ENCODE data around the gene ANTXR1.

ANTXR1 gene

DNA sequence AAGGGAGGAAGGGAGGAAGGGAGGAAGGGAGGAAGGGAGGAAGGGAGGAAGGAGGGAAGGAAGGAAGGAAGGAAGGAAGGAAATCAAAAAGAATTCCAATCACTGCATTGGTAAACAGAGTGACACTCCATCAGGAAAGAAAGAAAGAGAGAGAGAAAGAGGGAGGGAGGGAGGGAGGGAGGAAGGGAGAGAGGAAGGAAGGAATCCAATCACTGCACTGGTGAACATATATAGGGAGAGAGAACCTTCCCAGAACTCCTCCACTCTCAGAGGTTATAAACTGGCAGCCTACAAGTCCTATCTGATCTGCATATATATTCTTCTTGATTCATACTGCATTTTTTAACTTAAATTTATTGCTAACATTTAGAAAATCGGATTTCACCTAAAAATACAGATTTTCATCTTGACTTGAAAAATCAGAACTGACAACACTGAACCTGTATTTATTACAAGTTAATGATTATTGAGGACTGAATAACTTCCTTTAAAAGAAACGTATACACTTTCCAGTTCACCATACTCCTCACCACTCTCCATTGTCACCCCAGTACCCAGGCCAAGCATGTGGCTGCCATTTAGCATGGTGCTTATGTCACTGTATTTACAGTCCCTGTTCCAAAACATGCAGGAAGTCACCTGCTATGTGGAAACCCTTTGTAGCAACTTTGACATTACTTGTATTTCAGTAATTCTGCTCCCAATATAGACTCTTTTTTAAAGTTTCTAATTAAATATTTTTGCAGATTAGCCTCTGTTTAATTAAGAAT lies 83.5 kb downstream of the ANTXR1 start (continued):
- TF ChIP-seq ARNTL (CRISPR knock-in tag; IDR thresholded peaks at IDR 0.05; ENCODE audit: borderline replicate concordance, low read depth) = no peak
- TF ChIP-seq ESRRG (CRISPR knock-in tag; IDR thresholded peaks at IDR 0.05) = no peak
- TF ChIP-seq ISL1 (CRISPR knock-in tag; IDR thresholded peaks at IDR 0.05) = no peak
- TF ChIP-seq ZFP3 (CRISPR knock-in tag; IDR thresholded peaks at IDR 0.05) = no peak
- no peak for TF ChIP-seq SNAI2 (CRISPR knock-in tag; IDR thresholded peaks at IDR 0.05)

DNA sequence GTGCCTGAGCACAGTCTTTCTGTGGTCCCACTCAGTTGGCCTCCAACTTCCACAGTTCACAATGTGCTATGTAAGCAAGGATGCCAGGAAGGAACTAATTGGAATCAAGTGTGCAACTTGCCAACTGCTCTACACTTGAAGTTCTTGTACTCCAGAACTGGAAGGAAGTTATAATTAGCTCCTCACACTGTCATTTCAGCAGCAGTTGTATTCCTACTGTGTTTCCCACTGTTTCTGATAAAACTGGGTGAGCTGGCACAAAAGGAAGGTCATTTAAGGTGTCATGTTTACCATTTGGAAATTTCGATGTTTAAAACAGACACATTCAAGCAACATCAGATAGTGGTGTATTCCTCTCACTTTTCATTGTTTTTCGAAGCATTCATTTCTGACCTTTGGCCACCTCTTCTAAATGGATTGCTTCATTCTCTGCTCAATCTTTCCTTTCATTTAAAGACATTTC lies 84.2 kb downstream of the ANTXR1 start:
- TF ChIP-seq TOX (CRISPR knock-in tag; IDR thresholded peaks at IDR 0.05; ENCODE audit: borderline replicate concordance) = no peak
- no peak for TF ChIP-seq ZFP30 (CRISPR knock-in tag; IDR thresholded peaks at IDR 0.05)
- TF ChIP-seq, protein P1, sequence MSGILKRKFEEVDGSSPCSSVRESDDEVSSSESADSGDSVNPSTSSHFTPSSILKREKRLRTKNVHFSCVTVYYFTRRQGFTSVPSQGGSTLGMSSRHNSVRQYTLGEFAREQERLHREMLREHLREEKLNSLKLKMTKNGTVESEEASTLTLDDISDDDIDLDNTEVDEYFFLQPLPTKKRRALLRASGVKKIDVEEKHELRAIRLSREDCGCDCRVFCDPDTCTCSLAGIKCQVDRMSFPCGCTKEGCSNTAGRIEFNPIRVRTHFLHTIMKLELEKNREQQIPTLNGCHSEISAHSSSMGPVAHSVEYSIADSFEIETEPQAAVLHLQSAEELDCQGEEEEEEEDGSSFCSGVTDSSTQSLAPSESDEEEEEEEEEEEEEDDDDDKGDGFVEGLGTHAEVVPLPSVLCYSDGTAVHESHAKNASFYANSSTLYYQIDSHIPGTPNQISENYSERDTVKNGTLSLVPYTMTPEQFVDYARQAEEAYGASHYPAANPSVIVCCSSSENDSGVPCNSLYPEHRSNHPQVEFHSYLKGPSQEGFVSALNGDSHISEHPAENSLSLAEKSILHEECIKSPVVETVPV (CRISPR knock-in tag; IDR thresholded peaks at IDR 0.05) = no peak
- TF ChIP-seq RARB (CRISPR knock-in tag; IDR thresholded peaks at IDR 0.05) = no peak
- TF ChIP-seq ARNTL (CRISPR knock-in tag; IDR thresholded peaks at IDR 0.05; ENCODE audit: borderline replicate concordance, low read depth) = no peak
- TF ChIP-seq, protein P2, sequence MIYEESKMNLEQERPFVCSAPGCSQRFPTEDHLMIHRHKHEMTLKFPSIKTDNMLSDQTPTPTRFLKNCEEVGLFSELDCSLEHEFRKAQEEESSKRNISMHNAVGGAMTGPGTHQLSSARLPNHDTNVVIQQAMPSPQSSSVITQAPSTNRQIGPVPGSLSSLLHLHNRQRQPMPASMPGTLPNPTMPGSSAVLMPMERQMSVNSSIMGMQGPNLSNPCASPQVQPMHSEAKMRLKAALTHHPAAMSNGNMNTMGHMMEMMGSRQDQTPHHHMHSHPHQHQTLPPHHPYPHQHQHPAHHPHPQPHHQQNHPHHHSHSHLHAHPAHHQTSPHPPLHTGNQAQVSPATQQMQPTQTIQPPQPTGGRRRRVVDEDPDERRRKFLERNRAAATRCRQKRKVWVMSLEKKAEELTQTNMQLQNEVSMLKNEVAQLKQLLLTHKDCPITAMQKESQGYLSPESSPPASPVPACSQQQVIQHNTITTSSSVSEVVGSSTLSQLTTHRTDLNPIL (CRISPR knock-in tag; IDR thresholded peaks at IDR 0.05; ENCODE audit: low read depth) = no peak
- no peak for TF ChIP-seq BACH2 (CRISPR knock-in tag; IDR thresholded peaks at IDR 0.05; ENCODE audit: borderline replicate concordance)
- TF ChIP-seq ISL1 (CRISPR knock-in tag; IDR thresholded peaks at IDR 0.05) = no peak
- ATAC-seq = no peak

DNA sequence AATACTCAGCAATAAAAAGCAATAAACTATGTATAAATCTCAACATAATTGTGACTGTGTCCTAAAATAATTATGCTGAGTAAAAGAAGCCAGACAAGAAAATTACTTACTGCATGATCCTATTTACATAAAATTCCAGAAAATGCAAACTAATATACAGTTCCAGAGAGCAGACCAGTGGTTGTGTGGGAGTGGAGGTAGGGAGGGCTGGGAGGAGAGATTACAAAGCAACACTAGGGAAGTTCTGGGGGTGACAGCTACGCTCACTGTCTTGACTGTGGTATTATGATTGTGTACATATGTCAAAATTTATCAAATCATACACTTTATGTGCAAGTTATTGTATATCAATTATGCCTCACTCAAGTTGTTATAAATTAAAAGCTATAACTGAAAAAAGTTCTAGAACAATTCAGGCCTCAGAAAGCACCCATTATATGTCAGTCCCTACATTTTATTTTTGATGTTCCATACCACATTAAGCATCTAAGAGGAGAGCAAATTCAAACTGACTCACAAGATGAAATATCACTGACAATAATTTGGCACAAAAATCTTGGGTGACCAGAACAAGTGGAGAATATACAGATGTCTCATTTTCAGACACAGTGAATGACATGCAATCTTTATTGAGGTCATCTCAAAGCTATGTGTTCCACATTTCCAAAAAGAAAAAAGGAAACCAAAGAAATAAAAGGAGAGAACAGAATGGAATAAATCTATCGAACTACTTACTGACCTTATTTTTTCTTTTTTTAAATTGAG lies 85.1 kb downstream of the ANTXR1 start:
- TF ChIP-seq ISL1 (CRISPR knock-in tag; IDR thresholded peaks at IDR 0.05) = peak; percentile 50
- no peak for TF ChIP-seq CSDC2 (CRISPR knock-in tag; IDR thresholded peaks at IDR 0.05)
- peak; percentile 76 for TF ChIP-seq TOX (CRISPR knock-in tag; IDR thresholded peaks at IDR 0.05; ENCODE audit: borderline replicate concordance)
- ATAC-seq = peak; percentile 10; the same call in 2 of the 3 replicates

DNA sequence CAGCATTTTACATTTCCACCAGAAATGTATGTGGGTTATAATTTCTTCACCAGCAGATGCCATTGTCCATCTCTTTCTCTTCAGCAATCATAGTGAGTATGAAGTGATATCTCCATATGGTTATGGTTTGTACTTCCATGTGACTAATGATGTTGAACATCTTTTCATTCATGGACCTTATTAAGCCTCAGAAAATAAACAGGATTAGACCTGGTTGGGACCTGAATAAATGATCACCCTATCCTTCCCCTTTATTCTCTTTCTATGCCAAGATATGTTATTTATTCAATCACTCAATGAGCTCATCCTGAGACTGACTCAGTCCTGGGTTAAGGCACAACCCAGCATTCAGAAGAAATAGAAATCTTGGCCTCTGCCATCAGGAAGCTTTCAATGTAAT lies 86.6 kb downstream of the ANTXR1 start:
- TF ChIP-seq ISL1 (CRISPR knock-in tag; IDR thresholded peaks at IDR 0.05) = peak; percentile 34; the same call in 1 of the 2 replicates
- no peak for TF ChIP-seq ZNF70 (CRISPR knock-in tag; IDR thresholded peaks at IDR 0.05)
- no peak for TF ChIP-seq OSR1 (CRISPR knock-in tag; IDR thresholded peaks at IDR 0.05)
- no peak for TF ChIP-seq GLIS3 (CRISPR knock-in tag; IDR thresholded peaks at IDR 0.05)
- no peak for TF ChIP-seq ZNF8 (CRISPR knock-in tag; IDR thresholded peaks at IDR 0.05)
- peak; percentile 87 for ATAC-seq

DNA sequence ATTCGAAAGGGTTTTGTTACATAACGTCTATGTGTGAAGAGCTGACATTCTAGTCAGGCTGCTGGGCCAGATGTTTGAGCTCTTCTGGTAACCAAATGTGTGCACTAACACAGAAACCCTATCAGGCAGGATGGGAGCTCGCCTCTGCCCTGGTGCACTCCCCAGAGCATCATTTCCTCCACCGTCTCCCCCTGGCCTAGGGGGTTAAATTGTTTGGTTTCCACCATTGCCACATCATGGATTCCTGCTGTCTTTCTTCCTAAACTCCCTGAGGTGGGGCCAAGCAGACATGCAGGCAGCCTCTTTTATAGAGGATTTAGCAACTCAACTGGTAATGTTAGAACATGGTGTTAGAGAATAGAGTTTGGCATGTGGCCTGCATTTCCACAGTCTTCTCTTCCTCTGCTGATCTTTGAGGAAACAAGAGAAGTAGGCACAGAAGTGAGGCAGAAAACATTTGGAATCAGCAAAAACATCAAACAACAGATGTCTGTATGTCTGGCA lies 87.3 kb downstream of the ANTXR1 start:
- TF ChIP-seq BACH2 (CRISPR knock-in tag; IDR thresholded peaks at IDR 0.05; ENCODE audit: borderline replicate concordance) (no peak), ARNTL (CRISPR knock-in tag; IDR thresholded peaks at IDR 0.05; ENCODE audit: borderline replicate concordance, low read depth) (no peak), ZFP3 (CRISPR knock-in tag; IDR thresholded peaks at IDR 0.05) (no peak), ZFP30 (CRISPR knock-in tag; IDR thresholded peaks at IDR 0.05) (no peak), TCF4 (CRISPR knock-in tag; IDR thresholded peaks at IDR 0.05; ENCODE audit: borderline replicate concordance) (no peak), TOX (CRISPR knock-in tag; IDR thresholded peaks at IDR 0.05; ENCODE audit: borderline replicate concordance) (no peak), ZNF8 (CRISPR knock-in tag; IDR thresholded peaks at IDR 0.05) (no peak), ZNF565 (CRISPR knock-in tag; conservative IDR thresholded peaks at IDR 0.05; ENCODE audit: low read depth) (no peak), GLIS3 (CRISPR knock-in tag; IDR thresholded peaks at IDR 0.05) (no peak), SNAI2 (CRISPR knock-in tag; IDR thresholded peaks at IDR 0.05) (no peak), ESRRG (CRISPR knock-in tag; IDR thresholded peaks at IDR 0.05) (no peak), ISL1 (CRISPR knock-in tag; IDR thresholded peaks at IDR 0.05) (no peak), OSR1 (CRISPR knock-in tag; IDR thresholded peaks at IDR 0.05) (no peak), ZC3H10 (CRISPR knock-in tag; IDR thresholded peaks at IDR 0.05) (no peak)
- TF ChIP-seq, protein P3, sequence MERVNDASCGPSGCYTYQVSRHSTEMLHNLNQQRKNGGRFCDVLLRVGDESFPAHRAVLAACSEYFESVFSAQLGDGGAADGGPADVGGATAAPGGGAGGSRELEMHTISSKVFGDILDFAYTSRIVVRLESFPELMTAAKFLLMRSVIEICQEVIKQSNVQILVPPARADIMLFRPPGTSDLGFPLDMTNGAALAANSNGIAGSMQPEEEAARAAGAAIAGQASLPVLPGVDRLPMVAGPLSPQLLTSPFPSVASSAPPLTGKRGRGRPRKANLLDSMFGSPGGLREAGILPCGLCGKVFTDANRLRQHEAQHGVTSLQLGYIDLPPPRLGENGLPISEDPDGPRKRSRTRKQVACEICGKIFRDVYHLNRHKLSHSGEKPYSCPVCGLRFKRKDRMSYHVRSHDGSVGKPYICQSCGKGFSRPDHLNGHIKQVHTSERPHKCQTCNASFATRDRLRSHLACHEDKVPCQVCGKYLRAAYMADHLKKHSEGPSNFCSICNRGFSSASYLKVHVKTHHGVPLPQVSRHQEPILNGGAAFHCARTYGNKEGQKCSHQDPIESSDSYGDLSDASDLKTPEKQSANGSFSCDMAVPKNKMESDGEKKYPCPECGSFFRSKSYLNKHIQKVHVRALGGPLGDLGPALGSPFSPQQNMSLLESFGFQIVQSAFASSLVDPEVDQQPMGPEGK (CRISPR knock-in tag; IDR thresholded peaks at IDR 0.05; ENCODE audit: borderline replicate concordance) = no peak
- TF ChIP-seq, protein P4, sequence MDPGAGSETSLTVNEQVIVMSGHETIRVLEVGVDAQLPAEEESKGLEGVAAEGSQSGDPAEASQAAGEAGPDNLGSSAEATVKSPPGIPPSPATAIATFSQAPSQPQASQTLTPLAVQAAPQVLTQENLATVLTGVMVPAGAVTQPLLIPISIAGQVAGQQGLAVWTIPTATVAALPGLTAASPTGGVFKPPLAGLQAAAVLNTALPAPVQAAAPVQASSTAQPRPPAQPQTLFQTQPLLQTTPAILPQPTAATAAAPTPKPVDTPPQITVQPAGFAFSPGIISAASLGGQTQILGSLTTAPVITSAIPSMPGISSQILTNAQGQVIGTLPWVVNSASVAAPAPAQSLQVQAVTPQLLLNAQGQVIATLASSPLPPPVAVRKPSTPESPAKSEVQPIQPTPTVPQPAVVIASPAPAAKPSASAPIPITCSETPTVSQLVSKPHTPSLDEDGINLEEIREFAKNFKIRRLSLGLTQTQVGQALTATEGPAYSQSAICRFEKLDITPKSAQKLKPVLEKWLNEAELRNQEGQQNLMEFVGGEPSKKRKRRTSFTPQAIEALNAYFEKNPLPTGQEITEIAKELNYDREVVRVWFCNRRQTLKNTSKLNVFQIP (CRISPR knock-in tag; IDR thresholded peaks at IDR 0.05; ENCODE audit: borderline replicate concordance, low read depth) = no peak
- TF ChIP-seq, protein P5, sequence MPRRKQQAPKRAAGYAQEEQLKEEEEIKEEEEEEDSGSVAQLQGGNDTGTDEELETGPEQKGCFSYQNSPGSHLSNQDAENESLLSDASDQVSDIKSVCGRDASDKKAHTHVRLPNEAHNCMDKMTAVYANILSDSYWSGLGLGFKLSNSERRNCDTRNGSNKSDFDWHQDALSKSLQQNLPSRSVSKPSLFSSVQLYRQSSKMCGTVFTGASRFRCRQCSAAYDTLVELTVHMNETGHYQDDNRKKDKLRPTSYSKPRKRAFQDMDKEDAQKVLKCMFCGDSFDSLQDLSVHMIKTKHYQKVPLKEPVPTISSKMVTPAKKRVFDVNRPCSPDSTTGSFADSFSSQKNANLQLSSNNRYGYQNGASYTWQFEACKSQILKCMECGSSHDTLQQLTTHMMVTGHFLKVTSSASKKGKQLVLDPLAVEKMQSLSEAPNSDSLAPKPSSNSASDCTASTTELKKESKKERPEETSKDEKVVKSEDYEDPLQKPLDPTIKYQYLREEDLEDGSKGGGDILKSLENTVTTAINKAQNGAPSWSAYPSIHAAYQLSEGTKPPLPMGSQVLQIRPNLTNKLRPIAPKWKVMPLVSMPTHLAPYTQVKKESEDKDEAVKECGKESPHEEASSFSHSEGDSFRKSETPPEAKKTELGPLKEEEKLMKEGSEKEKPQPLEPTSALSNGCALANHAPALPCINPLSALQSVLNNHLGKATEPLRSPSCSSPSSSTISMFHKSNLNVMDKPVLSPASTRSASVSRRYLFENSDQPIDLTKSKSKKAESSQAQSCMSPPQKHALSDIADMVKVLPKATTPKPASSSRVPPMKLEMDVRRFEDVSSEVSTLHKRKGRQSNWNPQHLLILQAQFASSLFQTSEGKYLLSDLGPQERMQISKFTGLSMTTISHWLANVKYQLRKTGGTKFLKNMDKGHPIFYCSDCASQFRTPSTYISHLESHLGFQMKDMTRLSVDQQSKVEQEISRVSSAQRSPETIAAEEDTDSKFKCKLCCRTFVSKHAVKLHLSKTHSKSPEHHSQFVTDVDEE (CRISPR knock-in tag; IDR thresholded peaks at IDR 0.05) = no peak
- no peak; the same call in 2 of the 3 replicates for ATAC-seq
